OCI-LY7 (cell line): Measurements from ENCODE around the gene EPHB3. TPM values are rescaled to one million over a fixed set of nuclear protein-coding genes. Genes with fewer than 3 reads are reported as not detected.

Experiments used
- BruUV-seq: library from RNA; stranded (reverse); fragments of 400-500 nt; replicated peaks from 2 replicates; lab custom pipeline; 2021; lab: Mats Ljungman, UMichigan
- CTCF ChIA-PET: fragments of 300-600 bp; sonication (Branson Sonifier 250); formaldehyde crosslinking; loops from one replicate; lab custom pipeline; 2022; ENCODE audit warnings: antibody characterized with exemption; ENCODE audit not compliant: unreplicated experiment; lab: Charles Lee
- POLR2A ChIA-PET: fragments of 300-600 bp; sonication (Branson Sonifier 250); formaldehyde crosslinking; loops from one replicate; lab custom pipeline; 2022; ENCODE audit warnings: antibody characterized with exemption; lab: Charles Lee
- DNase-seq: peaks from one replicate; pipeline ENCODE4 v3.0.0-alpha.2; 2015; ENCODE audit warnings: low spot score
- H2AFZ ChIP-seq: fragments of 200-600 bp; sonication (generic), shearing (Covaris generic); 2 replicates; pipeline ENCODE4 v1.6.1; 2014; ENCODE audit warnings: mild to moderate bottlenecking, antibody characterized with exemption, low read length, moderate library complexity
- H3K27ac ChIP-seq: fragments of 200-600 bp; sonication (generic); 2 replicates; pipeline ENCODE4 v1.5.1; 2014; ENCODE audit warnings: mixed run types, low read depth, mild to moderate bottlenecking, moderate library complexity, low read length, inconsistent platforms; ENCODE audit not compliant: poor library complexity, severe bottlenecking
- H3K36me3 ChIP-seq: fragments of 200-600 bp; sonication (generic); 2 replicates; pipeline ENCODE4 v1.6.1; 2014; ENCODE audit warnings: mild to moderate bottlenecking, antibody characterized with exemption, low read length, moderate library complexity, mixed read lengths; ENCODE audit not compliant: insufficient read depth
- H3K4me1 ChIP-seq: fragments of 200-600 bp; sonication (generic); 2 replicates; pipeline ENCODE4 v1.5.1; 2014; ENCODE audit warnings: mild to moderate bottlenecking, low read length; ENCODE audit not compliant: insufficient read depth, poor library complexity, severe bottlenecking
- H3K4me2 ChIP-seq: fragments of 200-600 bp; sonication (generic); 2 replicates; pipeline ENCODE4 v1.6.1; 2014; ENCODE audit warnings: mild to moderate bottlenecking, low read length
- H3K4me3 ChIP-seq: fragments of 200-600 bp; sonication (generic); 2 replicates; pipeline ENCODE4 v1.5.1; 2014; ENCODE audit warnings: mild to moderate bottlenecking, low read depth, low read length; ENCODE audit not compliant: poor library complexity, severe bottlenecking
- H3K79me2 ChIP-seq: fragments of 200-600 bp; sonication (generic); 2 replicates; pipeline ENCODE4 v1.6.1; 2016; ENCODE audit warnings: low read depth, mild to moderate bottlenecking, low read length, moderate library complexity, mixed read lengths; ENCODE audit not compliant: insufficient read depth
- H3K9me2 ChIP-seq: fragments of 200-600 bp; sonication (generic); 2 replicates; pipeline ENCODE4 v1.6.1; 2016; ENCODE audit warnings: mild to moderate bottlenecking, low read length, mixed read lengths; ENCODE audit not compliant: insufficient read depth
- H3K9me3 ChIP-seq: fragments of 200-600 bp; sonication (generic); 2 replicates; pipeline ENCODE4 v1.6.1; 2014; ENCODE audit warnings: mild to moderate bottlenecking, mixed run types, low read length, mixed read lengths
- H4K20me1 ChIP-seq: fragments of 200-600 bp; sonication (generic); 2 replicates; pipeline ENCODE4 v1.6.1; 2014; ENCODE audit warnings: mild to moderate bottlenecking, antibody characterized with exemption, low read length, moderate library complexity, mixed read lengths; ENCODE audit not compliant: insufficient read depth
- CTCF ChIP-seq: fragments of 200-600 bp; sonication (generic); conservative IDR thresholded peaks from 2 replicates; pipeline ENCODE4 v1.5.1; 2014; ENCODE audit warnings: mild to moderate bottlenecking, antibody characterized with exemption, low read length, moderate library complexity, mixed read lengths
- EZH2phosphoT487 ChIP-seq: fragments of 200-600 bp; sonication (generic); IDR thresholded peaks from 2 replicates; pipeline ENCODE4 v1.6.1; 2018; ENCODE audit warnings: low read depth, borderline replicate concordance, mild to moderate bottlenecking, mixed run types, antibody characterized with exemption, low read length, moderate library complexity, mixed read lengths
- intact Hi-C: fragments of 100-400 bp; cut with micrococcal nuclease; formaldehyde crosslinking; loops from one replicate; pipeline ENCODE4 v1.10.0; 2022; ENCODE audit not compliant: unreplicated experiment
- total RNA-seq, 2 experiments: library from RNA; depleted of rRNA in 1 of 2; stranded (reverse); fragments of >200 nt in 1 of 2; shearing (Covaris generic) in 1 of 2; gene quantifications; 2 replicates each; pipeline ENCODE4 v1.2.3, GENCODE V29; 2014 to 2022

EPHB3 gene
- total RNA-seq, 2 experiments from 2014 or later = not detected

GRCh38 chr3:184592371-184593219, 31.0 kb downstream of the EPHB3 start:
- no peaks in the 10 kb centered on the region for H3K9me3 ChIP-seq
- no TSS peak for BruUV-seq
- no peaks in the 10 kb centered on the region for H3K4me1 ChIP-seq
- no peak overlapping the region for H3K4me3 ChIP-seq
- H3K4me2 ChIP-seq = no peak overlapping the region
- no peak for DNase-seq
- CTCF ChIA-PET = no interaction called here
- H3K36me3 ChIP-seq = no peaks in the 10 kb centered on the region
- no peaks in the 10 kb centered on the region; the same call in 1 of the 2 replicates for H4K20me1 ChIP-seq
- no peak overlapping the region for H2AFZ ChIP-seq
- H3K27ac ChIP-seq = no peak overlapping the region
- POLR2A ChIA-PET = no interaction called here
- TF ChIP-seq CTCF (no peak), EZH2phosphoT487 (no peak)
- no peaks in the 10 kb centered on the region for H3K79me2 ChIP-seq
- intact Hi-C loops = no loop called here
- no peaks in the 10 kb centered on the region for H3K9me2 ChIP-seq

- BruUV-seq = no TSS peak
- Histone ChIP-seq H3K4me3 (no peak overlapping the region), H3K4me2 (no peak overlapping the region), H3K79me2 (no peaks in the 10 kb centered on the region), H3K36me3 (no peaks in the 10 kb centered on the region), H3K27ac (no peak overlapping the region), H3K4me1 (no peaks in the 10 kb centered on the region), H2AFZ (no peak overlapping the region), H3K9me3 (no peaks in the 10 kb centered on the region), H4K20me1 (no peaks in the 10 kb centered on the region; the same call in 1 of the 2 replicates), H3K9me2 (no peaks in the 10 kb centered on the region)
- CTCF ChIA-PET = no interaction called here
- no peak for DNase-seq
- POLR2A ChIA-PET = interaction anchor here (0.7 kb wide), 1 partner anchor 13 kb away, joined by 3 read pairs; no protein-coding TSS in a partner anchor
- intact Hi-C loops = no loop called here
- TF ChIP-seq EZH2phosphoT487 = no peak
- TF ChIP-seq CTCF = no peak
Measured at GRCh38 chr3:184593220-184593927, 31.8 kb downstream of the EPHB3 start.
